GM19240 (cell line): Measurements from ENCODE around the gene TPRG1L.

Experiments
- DNase-seq: peaks from one replicate; pipeline ENCODE4 v3.0.0; 2011; ENCODE audit warnings: low spot score; ENCODE audit not compliant: insufficient read length

The TPRG1L gene

DNA sequence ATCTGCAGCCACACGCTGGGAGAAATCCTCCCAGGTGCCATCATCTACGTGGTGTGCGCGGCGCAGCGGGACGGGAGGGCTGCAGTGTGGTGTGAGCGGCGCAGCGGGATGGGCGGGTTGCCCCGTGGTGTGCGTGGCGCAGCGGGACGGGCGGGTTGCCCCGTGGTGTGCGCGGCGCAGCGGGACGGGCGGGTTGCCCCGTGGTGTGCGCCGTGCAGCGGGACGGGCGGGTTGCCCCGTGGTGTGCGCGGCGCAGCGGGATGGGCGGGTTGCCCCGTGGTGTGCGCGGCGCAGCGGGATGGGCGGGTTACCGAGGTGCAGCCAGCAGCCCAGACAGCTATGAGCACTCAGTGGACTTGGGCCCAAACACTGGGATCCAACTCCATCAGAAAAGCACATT lies 20.4 kb downstream of the TPRG1L start:
- no peak for DNase-seq

DNA sequence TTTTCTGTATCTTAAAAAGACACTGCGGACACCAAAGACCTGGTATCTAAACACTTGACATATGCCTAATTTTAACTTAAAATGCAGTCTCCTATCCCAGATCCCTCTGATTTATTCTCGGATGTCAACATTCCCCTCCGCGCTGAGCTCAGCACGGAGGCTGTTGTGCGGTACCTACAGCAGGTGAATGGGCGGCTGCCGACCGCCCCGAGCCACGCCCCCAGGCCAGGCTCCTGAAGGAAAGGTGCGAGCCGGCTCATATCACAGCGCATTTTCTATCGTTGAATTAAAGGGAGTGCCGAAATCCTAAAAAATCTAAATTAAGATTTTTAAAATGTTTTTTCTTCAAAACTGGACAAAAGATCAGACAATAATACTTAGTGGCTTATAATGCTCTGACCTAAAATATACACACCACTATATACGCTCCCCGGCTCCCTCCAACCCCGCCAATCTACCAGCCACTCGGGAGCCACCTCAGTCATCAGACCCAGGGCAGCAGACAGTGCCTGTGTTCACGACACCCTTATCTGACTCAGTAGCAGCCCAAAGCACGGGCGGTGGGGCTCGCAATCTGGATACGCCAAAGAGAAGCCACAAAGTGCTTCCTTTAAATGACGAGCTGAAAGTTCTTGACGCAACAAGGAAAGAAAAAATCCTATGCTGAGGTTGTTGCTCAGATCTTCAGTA lies 21.0 kb downstream of the TPRG1L start:
- DNase-seq = no peak

DNA sequence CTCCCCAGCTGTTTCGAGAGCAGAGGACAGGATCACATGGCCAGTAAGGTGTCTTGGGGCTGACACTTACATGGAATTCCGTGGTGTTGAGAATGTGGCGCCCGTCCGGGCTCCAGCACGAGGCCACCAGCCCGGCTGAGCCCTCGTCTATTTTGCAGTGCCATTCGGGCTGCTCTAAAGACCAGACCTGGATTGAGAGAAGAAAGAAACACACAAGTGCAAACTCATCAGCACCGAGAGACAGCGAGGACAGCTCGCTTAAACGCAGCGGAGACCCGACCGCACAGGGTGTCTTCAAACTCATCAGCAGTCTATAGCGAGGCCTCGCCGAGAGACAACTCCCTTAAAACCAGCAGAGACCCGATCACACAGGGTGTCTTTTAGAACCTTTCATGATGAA lies 21.8 kb downstream of the TPRG1L start:
- DNase-seq = no peak

DNA sequence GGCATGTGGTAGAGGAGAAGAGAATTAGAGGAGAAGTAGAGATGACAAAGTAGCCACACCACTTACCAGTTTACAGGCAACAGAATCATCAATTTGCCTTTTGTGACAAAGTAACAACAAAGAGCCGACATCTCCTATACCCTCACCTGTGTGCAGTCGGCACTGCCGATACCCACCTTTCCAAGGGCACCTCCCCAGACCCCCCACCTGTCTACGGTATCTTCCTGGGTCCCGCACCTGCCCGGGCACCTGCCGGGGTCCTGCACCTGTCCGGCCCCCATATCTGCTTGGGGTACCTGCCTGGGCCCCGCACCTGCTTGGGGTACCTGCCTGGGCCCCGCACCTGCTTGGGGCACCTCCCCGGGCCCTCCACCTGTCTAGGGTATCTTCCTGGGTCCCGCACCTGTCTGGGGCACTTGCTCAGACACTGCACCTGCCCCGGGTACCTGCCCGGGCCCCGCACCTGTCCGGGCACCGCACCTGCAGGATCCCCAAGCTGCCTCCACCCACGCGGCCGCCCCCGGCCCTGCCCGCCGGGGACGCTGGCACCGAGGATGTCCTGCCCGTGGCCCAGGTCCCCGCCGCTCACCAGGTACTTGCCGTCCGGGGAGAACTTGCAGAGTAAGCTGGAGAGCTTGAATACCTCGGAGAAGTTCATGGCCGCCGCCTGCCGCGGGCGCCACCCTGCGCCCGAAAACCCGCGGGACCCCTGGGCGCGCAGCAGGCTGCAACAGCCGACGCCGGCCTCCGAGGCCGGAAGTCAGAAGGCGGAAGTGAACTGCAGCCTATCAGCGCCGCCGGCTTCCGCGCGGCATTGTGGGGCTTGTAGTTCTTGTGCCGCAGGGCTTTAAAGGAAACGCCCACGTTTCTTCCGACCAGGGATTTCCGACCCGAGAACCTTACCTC lies 24.8 kb downstream of the TPRG1L start, which contains the start of gene WRAP73:
Gene WRAP73 (minus strand): TSS at position 762 of the 906 bp plus-strand sequence. CDS start 104 bp downstream, at position 658.
- peak; percentile 100 for DNase-seq

GRCh38 chr1:3650248-3651025 lies 25.6 kb downstream of the TPRG1L start:
- DNase-seq = no peak

- no peak for DNase-seq
These were observed 26.5 kb downstream of the TPRG1L start for GRCh38 chr1:3651026-3651929.

GRCh38 chr1:3651930-3652547 lies 27.2 kb downstream of the TPRG1L start, which contains the start of gene TP73:
Gene TP73, plus strand, starts transcription at chr1:3652516. Its CDS starts 29,850 bp downstream, at chr1:3682366.
- DNase-seq = no peak

DNA sequence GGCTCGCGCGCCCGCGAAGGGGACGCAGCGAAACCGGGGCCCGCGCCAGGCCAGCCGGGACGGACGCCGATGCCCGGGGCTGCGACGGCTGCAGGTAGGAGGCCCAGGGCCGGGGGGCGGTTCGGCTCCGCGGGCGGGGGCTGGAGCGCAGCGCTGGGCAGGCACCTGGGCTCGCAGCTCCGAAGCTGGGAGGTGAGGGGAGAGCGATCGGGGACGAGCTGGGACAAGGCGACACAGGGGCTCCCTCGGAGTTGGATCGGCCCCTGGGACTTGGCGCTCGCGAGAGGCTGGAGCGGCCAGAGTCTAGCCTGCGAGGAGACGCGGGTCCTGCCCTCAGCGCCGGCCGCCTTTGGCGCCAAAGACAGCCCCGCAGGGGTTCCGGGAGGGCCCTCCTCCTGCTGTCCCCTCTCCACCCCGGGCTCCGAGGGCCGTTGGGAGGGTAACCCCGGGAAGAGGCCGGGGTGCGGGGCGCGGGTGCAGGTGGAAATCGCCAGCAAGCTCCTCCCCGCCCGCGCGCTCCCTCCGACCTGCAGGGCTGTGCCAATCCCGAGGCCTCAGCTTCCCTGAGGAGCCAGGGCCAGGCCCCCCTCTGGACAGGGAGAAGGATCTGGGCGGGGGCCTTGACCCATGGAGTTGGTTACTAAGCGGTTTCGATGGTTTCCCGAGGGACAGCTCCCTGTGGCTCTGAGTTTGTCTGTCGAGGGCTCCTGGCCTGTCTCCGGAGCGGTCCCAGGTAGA lies 27.9 kb downstream of the TPRG1L start:
- DNase-seq = no peak

DNA sequence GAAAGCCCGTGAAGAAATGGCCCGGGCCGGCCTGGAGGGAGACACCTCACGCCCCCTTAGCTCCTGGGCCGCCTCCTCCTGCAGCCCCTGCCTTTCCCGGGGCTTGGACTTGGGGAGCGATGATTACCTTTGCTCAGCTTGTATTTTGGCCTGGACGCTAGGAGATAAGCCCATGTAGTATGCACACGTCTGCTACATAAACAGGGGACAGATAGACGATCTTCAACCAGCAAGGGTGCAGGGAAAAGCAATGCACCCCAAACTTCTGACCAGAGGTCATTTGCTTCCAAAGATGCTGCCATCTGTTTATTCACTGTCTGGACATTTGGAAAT lies 28.4 kb downstream of the TPRG1L start:
- no peak for DNase-seq

GRCh38 chr1:3654549-3655281 lies 29.9 kb downstream of the TPRG1L start:
- DNase-seq = no peak

GRCh38 chr1:3656450-3657095 lies 31.8 kb downstream of the TPRG1L start:
- peak; percentile 52 for DNase-seq

- DNase-seq = no peak
These were observed 32.3 kb downstream of the TPRG1L start for GRCh38 chr1:3657096-3657475.

- DNase-seq = no peak
These were observed 32.9 kb downstream of the TPRG1L start for GRCh38 chr1:3657578-3658230.

DNA sequence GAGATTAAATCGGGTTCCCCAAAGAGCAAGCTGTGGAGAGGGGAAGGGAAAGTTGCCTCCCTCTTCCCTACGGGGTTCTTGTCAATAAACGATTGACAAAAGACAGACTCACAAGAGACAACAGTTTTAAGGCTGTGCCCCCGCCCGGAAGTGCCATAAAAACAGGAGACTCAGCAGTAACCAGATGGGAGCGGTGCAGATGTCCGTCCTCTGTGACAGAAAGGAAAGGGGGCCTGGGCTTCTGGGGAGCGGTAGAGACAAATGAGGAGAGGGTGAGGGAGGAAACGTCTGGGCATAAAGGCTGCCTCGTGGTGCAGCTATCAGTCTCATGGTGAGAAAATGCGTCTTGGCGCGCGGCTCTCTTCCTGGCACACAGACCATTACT lies 33.4 kb downstream of the TPRG1L start:
- no peak for DNase-seq

DNA sequence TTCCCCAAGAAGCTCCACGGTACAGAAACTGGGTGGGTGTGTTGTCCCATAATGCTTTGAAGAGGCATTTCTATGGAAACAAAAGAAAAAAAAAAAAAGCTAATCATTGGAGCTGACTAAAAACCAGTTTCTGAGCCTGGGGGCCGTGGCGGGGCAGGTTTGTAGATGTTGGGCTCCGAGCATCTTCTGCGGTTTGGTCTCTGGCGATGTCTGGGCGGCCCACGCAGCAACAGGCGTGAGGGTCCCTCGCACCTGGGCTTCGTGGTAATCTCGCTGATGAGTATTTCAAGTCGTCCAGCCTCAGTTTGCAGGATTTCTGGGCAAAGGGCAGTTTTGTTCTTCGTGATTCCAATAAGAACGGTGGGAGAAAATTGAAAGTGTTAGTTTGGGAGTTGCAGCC lies 34.3 kb downstream of the TPRG1L start:
- DNase-seq = no peak

- DNase-seq = no peak
These were observed 35.9 kb downstream of the TPRG1L start for GRCh38 chr1:3660704-3661103.

GRCh38 chr1:3661631-3662030 lies 36.8 kb downstream of the TPRG1L start:
- no peak for DNase-seq

DNA sequence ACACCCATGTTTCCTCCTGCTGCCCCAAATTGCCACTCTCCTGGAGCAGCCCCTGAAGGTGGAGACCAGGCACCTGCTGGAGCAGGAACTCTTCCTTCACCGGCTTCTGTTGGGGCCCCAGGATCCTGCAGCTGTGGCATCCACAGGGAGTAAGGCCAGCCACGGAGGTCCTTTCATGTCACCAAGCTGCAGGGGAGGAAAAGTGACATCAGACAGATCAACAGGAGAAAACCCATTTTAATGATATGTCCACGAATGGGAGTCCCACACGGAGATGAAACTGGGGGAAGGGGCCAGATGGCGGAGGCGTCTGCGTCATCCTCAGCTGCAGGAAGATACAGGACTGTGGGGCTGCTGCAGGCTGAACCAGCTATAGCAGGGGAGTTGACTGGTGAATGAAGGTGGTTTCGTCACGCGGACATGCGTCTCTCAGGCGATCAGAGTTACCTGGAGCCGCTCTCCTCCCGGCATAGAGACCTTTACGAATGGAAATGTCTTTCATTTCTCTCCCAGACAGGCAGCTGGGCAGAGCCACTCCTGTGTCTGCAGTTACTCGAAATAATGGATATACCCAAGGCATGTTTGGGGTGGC lies 37.4 kb downstream of the TPRG1L start:
- DNase-seq = no peak
